Tibial nerve (tissue), 4 donors: Measurements from ENCODE around the gene DNAJC11. TPM values are rescaled to one million over a fixed set of nuclear protein-coding genes. Genes with fewer than 3 reads are reported as not detected.
A peak's percentile ranks its signal among the peaks of the same experiment; 100 is the strongest.
"Not testable (repeated sequence)": the region's sequence is repeated elsewhere in the genome, so short reads cannot be mapped to it uniquely, and the experiment has no call there.

ENCODE experiments used
- DNase-seq, 2 donors: peaks; one replicate each; pipeline ENCODE4 v3.0.0-alpha.2; 2019; ENCODE audit warnings: low spot score in 2 of 2
- H3K27ac ChIP-seq, 4 donors: fragments of 200-600 bp; sonication (generic) in 3 of 4; one replicate each; pipeline ENCODE4 v1.5.1; 2017 to 2019; ENCODE audit warnings: mild to moderate bottlenecking in 1 of 4
- H3K27me3 ChIP-seq, 2 donors: fragments of 200-600 bp; sonication (generic) in 1 of 2; one replicate each; pipeline versions ENCODE4 v1.5.1 to v1.6.0; 2017 to 2019
- H3K36me3 ChIP-seq, 3 donors: fragments of 200-600 bp; sonication (generic); one replicate each; pipeline ENCODE4 v1.5.1; 2018 to 2019
- H3K4me1 ChIP-seq, 4 donors: fragments of 200-600 bp; sonication (generic) in 3 of 4; one replicate each; pipeline ENCODE4 v1.5.1; 2017 to 2019
- H3K4me3 ChIP-seq, 4 donors: fragments of 200-600 bp; sonication (generic) in 3 of 4; one replicate each; pipeline ENCODE4 v1.5.1; 2017 to 2019; ENCODE audit warnings: mild to moderate bottlenecking in 1 of 4, moderate library complexity in 1 of 4
- H3K9me3 ChIP-seq, 4 donors: fragments of 200-600 bp; sonication (generic) in 3 of 4; one replicate each; pipeline ENCODE4 v1.5.1; 2017 to 2019
- EP300 ChIP-seq, 2 donors: sonication (generic); formaldehyde crosslinking; IDR thresholded peaks; one replicate each; pipeline ENCODE4 v1.6.1; 2017; ENCODE audit warnings: antibody characterized with exemption in 2 of 2, mild to moderate bottlenecking in 1 of 2
- POLR2A ChIP-seq, 2 donors: fragments of 450-650 bp; IDR thresholded peaks; one replicate each; pipeline ENCODE4 v1.6.1; 2017; ENCODE audit warnings: antibody characterized with exemption in 2 of 2, mild to moderate bottlenecking in 2 of 2, moderate library complexity in 2 of 2
- WGBS, 2 donors: methylation state at CpG; one replicate each; pipeline ENCODE4 v1.1.5; 2018; 5-methylcytosine and 5-hydroxymethylcytosine counted together
- total RNA-seq, 4 donors: library from RNA; depleted of rRNA; stranded (reverse); fragments of >200 nt; gene quantifications; one replicate each; pipeline ENCODE4 v1.1.0, GENCODE V29; 2016
- TF ChIP-seq, protein P1 (sequence below), 5 experiments: fragments of 200-600 bp in 3 of 5; fragments of 450-650 bp in 2 of 5; sonication (generic) in 3 of 5; IDR thresholded peaks; one replicate each; pipeline ENCODE4 v1.5.1; 2016 to 2019; ENCODE audit warnings: antibody characterized with exemption in 5 of 5, mild to moderate bottlenecking in 3 of 5, moderate library complexity in 2 of 5

DNAJC11 gene
- total RNA-seq, 4 donors from 2014 or later: 24.9 to 36.9 (median 31.7) TPM

DNA sequence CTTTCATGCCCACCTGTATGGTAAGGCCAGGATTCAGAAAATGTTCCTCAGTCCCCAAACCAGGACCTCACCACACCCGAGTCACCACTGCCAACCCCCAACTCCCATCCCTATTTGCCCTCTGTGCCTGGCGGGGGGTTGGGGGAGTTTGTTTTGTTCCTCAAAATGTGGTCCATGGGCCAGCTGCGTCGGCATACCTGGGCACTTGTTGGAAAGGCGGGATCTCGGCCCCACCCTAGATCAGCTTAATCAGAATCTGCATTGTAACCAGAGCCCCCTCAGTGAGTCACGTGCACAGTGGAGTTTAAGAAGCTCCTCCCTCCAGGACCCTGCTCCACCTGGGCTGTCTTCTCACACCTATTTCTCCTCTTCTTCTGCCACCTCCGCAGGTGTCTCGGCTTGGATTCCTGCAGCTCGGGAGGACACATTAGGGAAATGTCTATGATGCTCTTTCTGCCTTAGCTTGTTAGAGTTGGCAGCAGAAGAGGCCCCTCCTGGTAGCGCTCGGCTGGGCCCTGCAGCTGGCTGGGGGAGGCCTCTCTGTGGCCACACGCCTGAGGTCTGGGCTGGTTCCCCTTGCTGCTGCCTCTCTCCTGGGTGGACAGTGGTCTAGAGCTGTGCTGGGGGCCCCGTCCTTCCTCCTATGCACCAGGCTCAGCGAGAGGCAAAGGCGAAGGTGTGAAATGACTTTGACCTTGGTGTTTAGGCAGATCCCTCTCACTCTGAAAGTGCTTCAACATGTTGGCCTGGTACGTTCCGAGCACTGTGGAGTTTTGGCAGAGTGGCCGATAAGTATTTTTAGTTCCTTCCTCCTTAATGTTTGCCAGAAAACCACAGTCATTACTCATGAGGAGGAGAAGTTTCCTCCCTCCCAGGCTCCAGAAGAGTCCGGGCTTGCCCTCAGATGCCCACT is 41.8 kb upstream of the DNAJC11 start:
- Histone ChIP-seq H3K27ac (peak overlapping the region in 3 of 4 donors; percentile 44 to 84 (median 54)), H3K9me3 (peaks cover 0 to 6% (median 0%) of the 10 kb centered on the region in 4 donors), H3K36me3 (no peaks in the 10 kb centered on the region), H3K27me3 (no peaks in the 10 kb centered on the region), H3K4me1 (peaks cover 0 to 15% (median 8%) of the 10 kb centered on the region in 4 donors), H3K4me3 (no peak overlapping the region)
- WGBS, 2 donors: 55 to 65% methylated on average over 20 of the region's 20 CpGs
- DNase-seq: peak in 1 of 2 donors; percentile 58
- TF ChIP-seq, protein P1, sequence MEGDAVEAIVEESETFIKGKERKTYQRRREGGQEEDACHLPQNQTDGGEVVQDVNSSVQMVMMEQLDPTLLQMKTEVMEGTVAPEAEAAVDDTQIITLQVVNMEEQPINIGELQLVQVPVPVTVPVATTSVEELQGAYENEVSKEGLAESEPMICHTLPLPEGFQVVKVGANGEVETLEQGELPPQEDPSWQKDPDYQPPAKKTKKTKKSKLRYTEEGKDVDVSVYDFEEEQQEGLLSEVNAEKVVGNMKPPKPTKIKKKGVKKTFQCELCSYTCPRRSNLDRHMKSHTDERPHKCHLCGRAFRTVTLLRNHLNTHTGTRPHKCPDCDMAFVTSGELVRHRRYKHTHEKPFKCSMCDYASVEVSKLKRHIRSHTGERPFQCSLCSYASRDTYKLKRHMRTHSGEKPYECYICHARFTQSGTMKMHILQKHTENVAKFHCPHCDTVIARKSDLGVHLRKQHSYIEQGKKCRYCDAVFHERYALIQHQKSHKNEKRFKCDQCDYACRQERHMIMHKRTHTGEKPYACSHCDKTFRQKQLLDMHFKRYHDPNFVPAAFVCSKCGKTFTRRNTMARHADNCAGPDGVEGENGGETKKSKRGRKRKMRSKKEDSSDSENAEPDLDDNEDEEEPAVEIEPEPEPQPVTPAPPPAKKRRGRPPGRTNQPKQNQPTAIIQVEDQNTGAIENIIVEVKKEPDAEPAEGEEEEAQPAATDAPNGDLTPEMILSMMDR (IDR thresholded peaks at IDR 0.05): no peak
- TF ChIP-seq EP300 (IDR thresholded peaks at IDR 0.05): peak in 1 of 2 donors; percentile 28
- no peak for TF ChIP-seq POLR2A (IDR thresholded peaks at IDR 0.05)

DNA sequence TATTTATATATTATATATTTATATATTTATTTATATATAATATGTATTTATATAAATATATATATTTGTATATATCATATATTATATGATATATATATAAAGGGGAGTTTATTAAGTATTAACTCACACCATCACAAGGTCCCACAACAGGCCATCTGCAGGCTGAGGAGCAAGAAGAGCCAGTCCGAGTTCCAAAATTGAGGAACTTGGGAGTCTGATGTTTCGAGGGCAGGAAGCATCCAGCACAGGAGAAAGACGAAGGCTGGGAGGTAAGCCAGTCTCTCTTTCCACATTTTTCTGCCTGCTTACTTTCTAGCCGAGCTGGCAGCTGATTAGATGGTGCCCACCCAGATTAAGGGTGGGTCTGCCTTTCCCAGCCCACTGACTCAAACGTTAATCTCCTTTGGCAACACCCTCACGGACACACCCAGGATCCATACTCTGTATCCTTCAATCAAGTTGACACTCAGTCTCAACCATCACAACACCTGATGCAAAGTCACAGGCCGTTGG is 41.1 kb upstream of the DNAJC11 start:
- Histone ChIP-seq H3K4me1 (peaks cover 0 to 15% (median 8%) of the 10 kb centered on the region in 4 donors), H3K27ac (peak overlapping the region in 1 of 4 donors; percentile 84)
- WGBS, 2 donors: 73 to 77% methylated on average over 7 of the region's 7 CpGs
- H3K36me3 ChIP-seq, H3K4me3 ChIP-seq, DNase-seq, H3K9me3 ChIP-seq, H3K27me3 ChIP-seq: not testable (repeated sequence)

DNA sequence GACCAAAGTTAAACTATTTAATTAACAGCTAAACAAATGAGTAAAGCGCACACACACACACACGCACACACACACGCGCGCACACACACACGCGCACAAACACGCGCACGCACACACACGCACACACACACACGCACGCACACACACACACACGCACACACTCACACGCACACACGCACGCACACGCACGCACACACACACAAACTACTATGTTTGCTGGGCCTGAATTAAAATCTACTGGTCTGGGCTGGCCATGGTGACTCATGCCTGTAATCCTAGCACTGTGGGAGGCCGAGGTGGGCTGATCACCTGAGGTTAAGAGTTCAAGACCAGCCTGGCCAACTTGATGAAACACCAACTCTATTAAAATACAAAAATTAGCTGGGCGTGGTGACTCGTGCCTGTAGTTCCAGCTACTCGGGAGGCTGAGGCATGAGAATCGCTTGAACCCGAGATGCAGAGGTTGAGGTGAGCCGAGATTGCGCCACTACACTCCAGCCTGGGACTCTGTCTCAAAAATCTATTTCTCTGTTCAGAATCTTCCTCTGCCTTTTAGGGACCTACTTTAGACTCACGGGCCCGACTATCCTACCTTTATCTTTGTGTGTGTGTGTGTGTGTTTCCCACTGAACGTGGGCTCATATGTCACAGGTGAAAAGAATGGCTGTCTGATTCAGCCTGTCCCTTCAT is 37.5 kb upstream of the DNAJC11 start:
- Histone ChIP-seq H3K4me1 (peaks cover 0 to 17% (median 8%) of the 10 kb centered on the region in 4 donors), H3K9me3 (peaks cover 0 to 6% (median 0%) of the 10 kb centered on the region in 4 donors), H3K27me3 (no peaks in the 10 kb centered on the region), H3K36me3 (no peaks in the 10 kb centered on the region), H3K4me3 (no peak overlapping the region), H3K27ac (no peak overlapping the region)
- no peak for TF ChIP-seq EP300 (IDR thresholded peaks at IDR 0.05)
- TF ChIP-seq POLR2A (IDR thresholded peaks at IDR 0.05): no peak
- TF ChIP-seq, protein P1 (IDR thresholded peaks at IDR 0.05): no peak
- DNase-seq: no peak
- WGBS, 2 donors: 84 to 91% methylated on average over 30 of the region's 30 CpGs

DNA sequence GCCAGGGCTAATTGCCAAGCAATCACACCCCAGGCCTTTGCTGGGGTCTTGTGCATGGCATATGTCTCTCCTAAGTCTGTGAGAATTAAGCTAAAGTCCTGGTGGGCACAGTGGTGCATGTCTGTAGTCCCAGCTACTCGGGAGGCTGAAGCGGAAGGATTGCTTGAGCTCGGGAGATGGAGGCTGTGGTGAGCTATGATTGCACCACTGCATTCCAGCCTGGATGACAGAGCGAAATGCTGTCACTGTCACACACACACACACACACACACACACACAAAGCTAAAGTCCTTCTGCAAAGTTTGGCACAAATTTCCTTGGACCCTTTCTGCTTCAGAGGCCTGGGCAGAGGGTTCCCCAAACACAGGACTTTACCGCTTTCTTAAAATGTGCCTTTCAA is 31.3 kb upstream of the DNAJC11 start:
- TF ChIP-seq, protein P1 (IDR thresholded peaks at IDR 0.05): no peak
- TF ChIP-seq POLR2A (IDR thresholded peaks at IDR 0.05) (no peak), EP300 (IDR thresholded peaks at IDR 0.05) (no peak)
- 90 to 94% methylated on average over 5 of the region's 5 CpGs for WGBS, 2 donors
- H3K4me1 ChIP-seq: peaks cover 0 to 4% (median 0%) of the 10 kb centered on the region in 4 donors
- no peaks in the 10 kb centered on the region for H3K9me3 ChIP-seq
- no peak for DNase-seq
- H3K27me3 ChIP-seq: peaks cover 0 to 16% of the 10 kb centered on the region in 2 donors
- H3K27ac ChIP-seq: no peak overlapping the region
- no peaks in the 10 kb centered on the region for H3K36me3 ChIP-seq
- no peak overlapping the region for H3K4me3 ChIP-seq

DNA sequence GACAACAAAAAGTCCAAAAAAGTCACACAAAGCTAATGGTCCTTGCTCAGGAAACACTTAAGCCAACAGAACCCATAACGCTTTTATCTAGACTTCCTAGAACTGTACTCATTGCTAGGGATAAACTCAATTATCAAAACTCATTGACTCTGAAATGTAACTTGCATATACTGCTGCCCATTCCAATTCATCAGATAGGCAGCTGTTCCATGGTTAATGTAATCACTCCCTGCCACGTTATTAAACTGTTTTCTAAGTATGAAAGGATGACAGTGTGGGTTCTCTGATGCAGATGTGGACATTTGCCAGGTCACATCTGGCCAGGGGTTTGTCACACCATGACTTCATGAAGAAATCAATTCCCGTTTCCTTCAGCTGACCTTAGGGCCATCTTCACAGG is 30.3 kb upstream of the DNAJC11 start:
- Histone ChIP-seq H3K27me3 (peaks cover 0 to 16% of the 10 kb centered on the region in 2 donors), H3K9me3 (no peaks in the 10 kb centered on the region), H3K4me3 (no peak overlapping the region), H3K27ac (no peak overlapping the region), H3K36me3 (no peaks in the 10 kb centered on the region), H3K4me1 (peaks cover 0 to 8% (median 0%) of the 10 kb centered on the region in 4 donors)
- TF ChIP-seq EP300 (IDR thresholded peaks at IDR 0.05) (no peak), POLR2A (IDR thresholded peaks at IDR 0.05) (no peak)
- TF ChIP-seq, protein P1 (IDR thresholded peaks at IDR 0.05): no peak
- no peak for DNase-seq
- WGBS, 2 donors: 43 to 56% methylated on average over 3 of the region's 3 CpGs
